Inferior parietal cortex (tissue), 1 donor: Measurements from ENCODE around the gene PDGFC.

Source experiments
- DNase-seq: peaks from one replicate; pipeline ENCODE4 v3.0.0-alpha.2; 2016; ENCODE audit errors: extremely low spot score

PDGFC gene

GRCh38 chr4:156829201-156829873, 142.3 kb downstream of the PDGFC start:
- DNase-seq, result no peak

- DNase-seq, result no peak
Observed at GRCh38 chr4:156827519-156827918, 144.1 kb downstream of the PDGFC start.

GRCh38 chr4:156825074-156825473, 146.5 kb downstream of the PDGFC start:
- no peak for DNase-seq

- DNase-seq, result no peak
Observed at GRCh38 chr4:156824451-156825060, 147.0 kb downstream of the PDGFC start.

GRCh38 chr4:156820931-156821330, 150.7 kb downstream of the PDGFC start:
- DNase-seq, result no peak

GRCh38 chr4:156816360-156816755, 155.2 kb downstream of the PDGFC start:
- no peak for DNase-seq

- DNase-seq, result no peak
Observed at GRCh38 chr4:156815717-156816359, 155.8 kb downstream of the PDGFC start.

- no peak for DNase-seq
Observed at GRCh38 chr4:156811963-156812362, 159.6 kb downstream of the PDGFC start.

GRCh38 chr4:156811286-156811685, 160.3 kb downstream of the PDGFC start:
- no peak for DNase-seq

GRCh38 chr4:156805696-156806095, 165.9 kb downstream of the PDGFC start:
- DNase-seq, result no peak

- no peak for DNase-seq
Observed at GRCh38 chr4:156803056-156803455, 168.5 kb downstream of the PDGFC start.

GRCh38 chr4:156800463-156800862, 171.1 kb downstream of the PDGFC start:
- no peak for DNase-seq

- no peak for DNase-seq
Observed at GRCh38 chr4:156799121-156799589, 172.4 kb downstream of the PDGFC start.

- DNase-seq, result no peak
Observed at GRCh38 chr4:156798438-156798837, 173.2 kb downstream of the PDGFC start.

- no peak for DNase-seq
Observed at GRCh38 chr4:156797206-156797605, 174.4 kb downstream of the PDGFC start.

GRCh38 chr4:156795727-156796126, 175.9 kb downstream of the PDGFC start:
- no peak for DNase-seq

GRCh38 chr4:156794863-156795262, 176.7 kb downstream of the PDGFC start:
- no peak for DNase-seq

- no peak for DNase-seq
Observed at GRCh38 chr4:156792462-156793085, 179.0 kb downstream of the PDGFC start.

GRCh38 chr4:156790866-156791265, 180.7 kb downstream of the PDGFC start:
- DNase-seq, result no peak

GRCh38 chr4:156788782-156789181, 182.8 kb downstream of the PDGFC start:
- no peak for DNase-seq

- DNase-seq, result no peak
Observed at GRCh38 chr4:156786713-156787112, 184.9 kb downstream of the PDGFC start.

- DNase-seq, result no peak
Observed at GRCh38 chr4:156784970-156785369, 186.6 kb downstream of the PDGFC start.

- no peak for DNase-seq
Observed at GRCh38 chr4:156783966-156784365, 187.6 kb downstream of the PDGFC start.
